EL (cell line): ENCODE data around the gene PLCL2.

Experiments
- DNase-seq: peaks from one replicate; pipeline ENCODE4 v3.0.0-alpha.2; 2016

The PLCL2 gene

DNA sequence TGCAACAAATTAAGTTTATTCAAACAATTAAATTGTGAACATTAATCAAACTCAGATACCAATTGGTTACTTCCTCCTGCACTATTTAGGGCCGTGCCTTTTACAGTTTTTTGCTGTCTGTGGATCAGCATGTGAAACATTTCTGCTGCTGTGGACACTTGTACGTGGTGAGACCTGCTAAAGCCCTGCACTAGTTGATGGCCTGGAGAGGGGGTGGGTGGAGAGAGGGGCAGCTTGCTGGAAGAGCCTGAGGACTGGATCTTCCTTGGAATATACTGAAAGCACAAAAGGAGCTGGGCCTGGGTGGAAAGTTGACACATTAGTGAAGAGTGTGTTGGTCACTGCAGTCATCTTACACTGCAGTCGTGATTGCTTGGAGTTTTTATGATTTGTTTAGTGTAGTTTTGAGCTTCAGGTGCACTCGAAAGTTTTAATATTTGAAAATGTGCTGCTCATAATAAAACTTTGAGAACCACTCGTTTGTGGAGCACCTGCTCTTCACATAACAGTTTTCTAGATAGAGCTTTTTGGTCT, 11.4 kb downstream of the PLCL2 start:
- no peak for DNase-seq

DNA sequence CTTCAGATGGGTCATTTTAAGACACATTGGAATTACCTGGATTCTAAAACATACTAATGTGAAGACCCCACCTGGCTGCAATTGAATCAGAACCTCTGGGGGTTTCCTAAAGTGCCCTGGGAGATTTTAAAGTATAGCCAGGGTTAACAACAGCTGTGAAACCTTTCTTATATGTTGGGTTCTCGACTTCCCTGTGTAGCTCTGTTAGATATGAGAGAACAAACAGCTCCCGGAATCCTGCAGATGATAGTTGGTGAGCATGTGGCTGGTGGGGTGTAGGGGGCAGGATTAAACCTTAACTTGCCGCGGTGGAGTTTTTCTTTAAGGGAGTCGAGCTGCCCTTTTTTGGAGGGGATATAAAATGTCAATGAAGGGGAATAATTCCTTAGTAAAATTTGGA, 12.1 kb downstream of the PLCL2 start:
- no peak for DNase-seq

DNA sequence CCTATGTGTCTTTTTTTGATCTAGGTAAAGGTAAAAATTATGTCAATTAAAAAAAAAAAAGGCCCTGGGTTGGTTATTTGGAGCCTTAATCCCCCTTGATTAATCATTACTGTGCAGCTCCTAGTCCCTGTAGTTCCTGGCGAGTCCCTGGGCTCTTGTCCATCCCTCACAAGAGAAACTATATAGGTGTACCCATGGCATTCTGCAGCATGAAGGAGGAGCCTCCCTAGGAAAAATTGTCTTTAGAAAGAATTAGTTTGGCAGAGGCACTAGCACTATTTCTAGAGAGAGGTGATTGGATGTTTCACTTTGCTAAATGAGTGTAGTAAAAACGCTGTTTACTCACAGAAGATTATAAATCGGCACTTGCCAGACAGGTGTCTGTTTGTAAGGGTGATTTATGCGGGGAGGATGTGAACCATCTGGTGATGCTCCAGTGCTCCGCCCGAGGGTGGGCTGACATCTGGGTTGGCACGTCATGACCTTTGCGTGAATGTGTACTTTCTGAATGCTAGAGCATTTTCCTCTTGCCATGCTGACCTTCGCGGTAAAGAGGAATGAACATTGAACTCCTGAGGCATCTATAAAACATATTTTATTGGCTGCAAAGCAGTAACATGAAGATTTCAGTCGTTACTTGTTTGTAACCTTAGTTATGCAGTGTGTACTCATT, 12.6 kb downstream of the PLCL2 start:
- DNase-seq: peak; percentile 87

DNA sequence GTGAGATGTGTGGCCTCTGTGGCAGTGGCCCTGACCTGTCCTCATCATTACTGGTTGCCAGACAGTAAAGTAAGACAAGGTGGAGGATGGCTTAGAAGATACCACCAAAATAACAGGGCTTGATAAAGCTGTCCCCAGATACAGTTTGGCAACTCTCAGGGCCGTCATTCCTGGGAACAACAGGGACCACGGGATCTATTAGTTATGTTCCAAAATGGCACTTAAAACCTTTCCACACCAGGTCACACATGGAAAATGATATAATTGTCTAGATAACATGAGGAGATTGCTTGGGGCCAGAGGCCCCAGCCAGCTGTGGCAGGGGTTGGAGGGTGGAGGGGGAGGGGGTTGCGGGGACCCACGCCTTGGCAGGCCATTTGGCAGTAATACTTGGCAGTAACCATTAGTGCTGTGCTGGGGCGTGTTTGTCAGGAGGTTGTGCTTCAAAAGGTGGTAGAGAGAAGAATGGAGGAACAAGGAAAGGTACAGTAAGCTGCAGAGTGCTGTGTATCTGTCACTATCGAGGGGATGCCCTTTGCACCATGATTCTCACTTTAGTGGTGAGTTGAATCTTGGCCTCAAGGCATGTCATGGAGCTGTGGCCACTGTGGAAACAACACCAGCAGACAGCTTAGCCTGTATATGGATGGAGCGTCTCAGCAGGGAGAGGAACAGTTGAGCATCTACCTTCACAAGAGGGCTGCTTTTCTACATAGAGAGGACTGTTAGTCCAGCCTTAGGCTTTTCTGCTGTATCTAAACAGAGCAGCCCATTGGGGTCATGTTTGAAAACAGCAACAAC, 14.0 kb downstream of the PLCL2 start:
- no peak for DNase-seq

DNA sequence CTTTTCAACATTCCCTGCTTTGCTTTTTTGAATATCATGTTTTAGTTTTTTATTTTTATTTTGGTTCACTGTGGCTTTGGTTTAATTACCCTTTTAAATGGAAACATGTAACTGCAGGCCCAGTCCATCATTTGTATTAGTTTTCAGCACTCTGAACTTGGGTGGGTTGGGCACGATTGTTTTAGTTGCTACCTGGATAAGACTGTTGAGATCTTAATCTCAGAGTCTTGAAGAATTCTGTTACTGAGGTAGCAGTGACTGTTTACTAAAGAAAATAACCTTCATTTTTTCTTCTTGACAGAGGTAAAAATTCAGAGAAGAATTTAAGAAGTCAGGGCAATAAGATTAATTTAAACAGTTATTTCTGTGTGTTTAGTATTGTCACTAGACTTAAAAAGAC, 15.2 kb downstream of the PLCL2 start:
- no peak for DNase-seq

DNA sequence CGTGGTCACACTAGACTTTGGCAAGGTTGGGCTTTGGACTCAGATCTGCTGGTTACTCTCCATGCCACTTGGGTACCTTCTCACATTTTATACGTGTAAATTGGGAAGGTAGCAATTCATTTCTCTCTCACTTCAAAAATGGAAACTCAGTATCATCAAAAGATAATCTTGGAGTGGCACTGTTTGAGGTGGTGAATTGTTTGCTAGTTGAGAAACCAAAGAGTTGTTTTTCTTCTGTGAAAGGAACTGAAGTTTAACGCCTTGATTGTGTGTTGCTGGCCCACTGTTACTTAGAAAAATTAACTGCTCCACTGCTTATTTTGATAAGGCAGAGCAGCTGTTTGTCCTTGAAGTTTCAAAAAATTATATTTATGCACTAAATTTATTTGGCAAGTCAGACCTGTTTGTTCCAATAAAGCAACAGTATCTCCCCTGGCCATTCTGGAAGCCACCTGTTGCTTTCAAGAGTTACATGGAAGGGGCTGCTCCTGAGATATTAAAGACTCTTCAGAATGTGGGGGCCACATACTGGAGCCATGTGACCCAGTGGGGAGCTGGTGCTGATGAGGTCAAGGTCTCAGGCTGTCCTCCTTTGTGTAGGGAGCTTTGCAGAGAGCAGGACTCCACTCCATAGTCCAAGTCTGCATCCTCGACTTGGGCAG, 16.2 kb downstream of the PLCL2 start:
- no peak for DNase-seq

DNA sequence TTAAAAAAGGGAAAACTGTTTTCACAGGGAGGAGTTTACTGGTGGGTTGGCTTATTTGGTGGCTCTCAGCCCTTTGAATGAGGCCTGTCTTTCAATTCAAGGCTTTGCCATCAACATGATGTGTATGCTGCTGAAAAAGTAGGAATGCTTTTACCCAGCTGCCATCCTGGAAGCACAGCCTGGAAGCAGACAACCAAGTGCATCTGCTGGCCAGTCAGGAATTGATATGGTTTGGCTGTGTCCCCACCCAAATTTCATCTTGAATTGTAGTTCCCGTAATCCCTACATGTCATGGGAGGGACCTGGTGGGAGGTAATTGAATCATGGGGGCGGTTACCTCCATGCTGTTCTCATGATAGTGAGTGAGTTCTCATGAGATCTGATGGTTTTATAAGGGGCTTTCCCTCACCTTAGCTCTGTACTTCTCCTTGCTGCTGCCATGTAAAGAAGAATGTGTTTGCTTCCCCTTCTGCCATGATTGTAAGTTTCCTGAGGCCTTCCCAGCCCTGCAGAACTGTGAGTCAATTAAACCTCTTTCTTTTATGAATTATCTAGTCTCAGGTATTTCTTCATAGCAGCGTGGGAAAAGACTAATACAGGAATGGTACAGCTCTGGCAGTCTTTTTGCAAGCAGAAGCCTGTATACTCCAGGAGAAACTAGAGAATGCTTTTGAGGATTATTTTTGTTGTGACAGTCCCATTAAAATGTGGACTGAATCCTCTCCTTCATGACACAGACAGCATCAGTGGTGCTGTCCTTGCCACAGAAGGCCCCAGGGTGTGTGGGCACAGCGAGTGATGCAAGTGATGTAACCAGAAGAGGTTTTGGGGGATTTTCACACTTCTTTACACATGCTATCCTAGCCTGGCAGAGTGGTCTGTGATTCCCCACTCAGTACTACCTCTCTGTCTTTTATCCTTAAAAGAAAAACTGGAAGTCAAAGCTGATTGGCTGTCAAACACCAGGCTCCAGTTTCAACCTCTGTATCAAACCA, 20.0 kb downstream of the PLCL2 start:
- no peak for DNase-seq

DNA sequence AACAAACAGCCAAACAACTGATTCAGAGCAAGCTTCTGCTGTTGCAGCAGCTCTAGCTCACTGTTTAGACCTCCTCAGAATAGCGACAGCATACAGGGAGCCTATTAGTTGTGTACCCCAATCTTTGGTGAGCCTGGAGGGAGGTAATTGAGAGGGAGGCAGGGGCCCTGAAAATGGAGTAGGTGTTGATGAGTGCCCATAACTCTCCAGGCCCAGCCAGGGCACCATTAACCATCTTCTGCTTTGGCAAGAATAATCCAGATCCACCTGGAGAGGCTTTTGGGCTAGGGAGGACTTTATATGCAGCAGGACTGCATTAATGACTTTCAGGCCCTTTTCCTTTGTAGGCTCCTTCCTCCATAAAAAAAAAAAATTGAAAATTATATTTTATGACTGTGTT, 20.9 kb downstream of the PLCL2 start:
- no peak for DNase-seq

DNA sequence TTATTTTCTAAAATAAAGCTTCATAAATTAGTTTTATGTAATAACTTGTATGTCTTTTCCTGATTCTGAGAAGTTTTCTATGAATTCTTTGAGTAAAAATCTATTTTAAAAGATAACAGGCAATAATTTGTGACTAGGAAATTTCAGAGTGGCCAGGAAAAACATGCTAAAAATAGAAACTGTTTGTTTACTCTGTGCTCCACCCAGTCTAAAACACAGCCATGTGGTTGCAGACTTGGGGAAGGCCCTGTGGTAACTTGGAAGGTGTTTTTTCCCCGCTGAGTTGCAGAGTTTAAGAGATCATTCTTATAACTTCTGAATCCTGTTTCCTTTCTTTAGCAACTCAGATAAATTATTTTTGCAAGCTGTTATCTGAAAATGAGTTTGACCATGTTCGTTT, 21.9 kb downstream of the PLCL2 start:
- peak; percentile 28 for DNase-seq

DNA sequence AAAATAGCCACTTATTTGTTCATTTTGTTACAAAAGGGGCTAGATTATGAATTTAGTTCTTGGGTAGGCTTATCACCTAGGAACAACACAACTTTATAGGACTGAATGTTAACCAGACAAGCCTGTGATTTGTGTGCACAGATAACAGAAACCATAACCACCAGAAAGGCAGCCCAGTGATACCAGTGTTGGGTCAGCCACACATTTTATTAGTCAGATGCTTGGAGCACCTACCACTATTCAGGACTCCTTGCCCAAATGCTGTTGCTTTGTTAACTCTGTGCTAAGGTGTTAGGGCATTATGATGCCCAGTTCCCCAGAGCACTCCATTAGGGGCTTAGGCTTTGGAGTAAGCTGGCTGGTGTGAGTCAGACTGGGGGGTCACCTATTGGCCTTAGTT, 22.5 kb downstream of the PLCL2 start:
- no peak for DNase-seq

DNA sequence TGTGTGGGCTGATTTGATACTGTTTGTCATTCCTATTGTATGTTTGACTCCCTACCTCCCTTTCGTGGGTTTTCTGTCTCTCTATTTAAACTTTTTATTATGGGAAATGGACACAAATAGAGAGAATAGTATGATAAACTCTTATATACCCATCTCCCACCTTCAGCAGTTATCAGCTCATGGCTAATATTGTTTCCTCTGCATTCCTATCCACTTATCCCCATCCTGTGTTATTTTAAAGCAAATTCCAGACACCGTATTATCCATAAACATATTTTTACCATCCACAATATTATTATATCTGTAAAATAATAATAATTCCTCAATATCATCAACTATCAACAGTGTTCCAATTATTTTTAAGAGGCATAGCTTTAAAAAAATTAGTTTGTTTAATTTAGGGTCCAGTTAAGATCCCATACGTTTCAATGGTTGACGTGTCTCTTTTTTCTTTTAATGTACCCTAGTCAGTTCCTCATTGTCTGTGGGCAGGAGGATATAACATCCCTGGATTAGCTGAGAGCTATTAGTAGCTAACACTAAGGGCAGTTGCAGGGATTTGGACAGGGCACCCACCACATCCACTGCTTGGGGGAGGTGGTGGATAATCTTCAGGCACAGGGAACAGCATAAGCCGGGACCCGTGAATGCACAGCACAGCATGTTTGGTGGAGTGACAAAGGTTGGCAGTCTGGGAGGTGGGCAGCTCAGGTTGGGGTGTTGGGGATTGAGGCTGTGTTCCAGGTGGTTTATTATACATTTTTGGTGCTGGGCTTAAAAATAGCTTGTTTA, 23.5 kb downstream of the PLCL2 start:
- no peak for DNase-seq

DNA sequence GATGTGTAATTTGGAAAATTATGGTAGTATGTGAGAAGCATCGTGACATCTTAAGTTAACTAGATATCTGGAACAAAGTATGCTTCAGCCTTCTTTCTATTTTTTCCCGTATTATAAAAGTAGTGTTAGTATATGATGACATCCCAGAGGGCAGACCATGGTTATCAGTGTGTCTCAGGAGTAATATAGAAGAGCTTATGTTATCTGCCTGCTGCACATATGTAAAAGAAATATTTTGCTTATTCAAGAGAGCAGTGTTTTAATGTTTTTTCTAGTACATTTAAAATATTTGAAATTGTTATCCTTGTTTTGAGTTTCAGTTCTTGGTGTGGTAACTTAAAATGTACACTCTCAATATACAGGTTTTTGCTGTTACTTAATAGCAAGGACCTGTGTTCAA, 24.1 kb downstream of the PLCL2 start:
- no peak for DNase-seq

DNA sequence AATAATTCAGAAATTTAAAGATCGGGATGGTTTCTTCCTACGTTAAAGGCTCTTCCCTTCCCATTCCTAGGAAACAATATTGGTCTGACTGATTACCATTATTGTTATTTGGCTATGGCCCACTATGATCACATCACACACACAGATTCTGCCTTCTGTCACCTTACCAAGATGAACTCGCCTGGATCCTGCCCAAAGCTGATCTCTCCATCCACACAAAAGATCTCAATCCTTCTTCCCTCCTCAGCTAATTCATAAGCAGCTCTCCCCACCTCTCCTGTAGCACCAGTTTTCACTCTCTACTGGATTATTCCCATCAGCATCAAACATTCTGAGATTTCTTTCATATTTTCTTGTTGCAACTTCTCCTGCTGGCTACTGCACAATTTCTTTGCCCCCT, 25.0 kb downstream of the PLCL2 start:
- no peak for DNase-seq

DNA sequence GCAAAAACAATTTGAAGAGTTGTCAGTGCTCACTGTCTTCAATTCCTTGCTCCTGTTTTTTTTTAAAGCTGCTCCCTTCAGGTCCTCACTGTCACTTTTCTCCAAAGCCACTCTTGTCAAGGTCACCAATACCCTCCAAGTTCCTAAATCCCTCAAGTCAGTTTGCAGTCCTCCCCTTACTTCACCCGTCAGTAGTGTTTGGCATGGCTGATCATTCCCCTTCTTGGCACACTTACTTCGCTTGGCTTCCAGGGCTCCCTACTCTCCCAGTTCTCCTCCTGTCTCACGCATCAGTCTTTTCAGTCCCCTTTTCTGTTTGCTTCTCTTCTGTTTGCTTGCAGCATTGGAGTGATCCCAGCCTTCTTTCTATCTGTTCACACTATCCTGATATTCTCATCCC, 25.5 kb downstream of the PLCL2 start:
- DNase-seq: no peak

DNA sequence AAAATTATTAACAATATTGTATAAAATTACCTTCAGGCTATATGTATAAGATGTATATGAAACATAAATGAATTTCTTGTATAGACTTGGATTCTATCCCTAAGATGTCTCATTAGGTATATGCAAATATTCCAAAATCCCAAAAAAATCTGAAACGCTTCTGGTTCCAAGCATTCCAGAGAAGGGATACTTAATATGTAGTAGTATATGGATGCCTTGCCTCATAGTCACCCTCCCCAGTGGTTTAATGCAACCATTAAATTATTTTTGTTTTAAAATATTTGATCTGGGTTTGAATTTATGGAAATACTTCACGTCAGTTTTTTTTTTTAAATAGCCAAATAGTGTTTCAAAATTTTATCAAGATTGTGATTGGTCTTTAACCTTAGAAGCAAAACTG, 27.2 kb downstream of the PLCL2 start:
- no peak for DNase-seq

DNA sequence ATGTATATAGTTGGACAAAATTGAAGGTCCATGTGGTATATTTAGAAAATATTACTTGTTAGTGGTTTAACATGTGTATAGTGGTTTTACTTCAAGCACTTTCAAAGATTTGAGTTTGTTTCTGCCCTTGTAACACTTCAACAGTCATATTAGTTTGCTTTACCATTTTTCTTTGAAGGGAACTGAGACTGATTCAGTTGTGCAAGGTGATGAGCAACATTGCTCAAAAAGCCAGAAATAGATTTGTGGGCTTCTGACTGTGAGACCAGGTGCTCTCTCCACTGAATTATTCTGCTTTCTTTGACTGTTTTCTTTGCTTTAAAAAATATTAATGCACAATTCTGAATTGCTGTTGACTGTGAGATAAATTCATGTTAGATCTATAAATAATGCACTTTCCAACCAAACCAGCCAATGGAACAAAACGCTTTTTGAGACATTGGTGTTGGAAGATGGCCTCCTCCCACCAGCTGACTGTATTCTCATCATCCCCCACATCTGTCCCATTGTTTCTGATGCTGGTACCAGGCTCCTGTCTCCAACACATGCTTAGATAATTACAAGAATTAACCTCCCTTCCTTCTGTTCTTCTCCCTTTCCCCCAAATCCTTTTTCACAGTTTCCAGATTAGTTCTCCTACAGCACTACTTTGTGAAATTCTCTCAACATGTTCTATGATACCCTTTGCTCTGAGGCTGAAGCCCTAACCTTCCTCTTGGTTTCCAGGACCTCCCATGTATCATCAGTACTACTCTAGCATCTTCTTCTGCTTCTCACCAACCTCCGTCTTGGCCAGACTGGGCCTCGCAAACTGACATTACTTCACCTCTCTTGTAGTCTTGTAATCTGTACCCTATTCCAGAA, 27.9 kb downstream of the PLCL2 start:
- DNase-seq: no peak

DNA sequence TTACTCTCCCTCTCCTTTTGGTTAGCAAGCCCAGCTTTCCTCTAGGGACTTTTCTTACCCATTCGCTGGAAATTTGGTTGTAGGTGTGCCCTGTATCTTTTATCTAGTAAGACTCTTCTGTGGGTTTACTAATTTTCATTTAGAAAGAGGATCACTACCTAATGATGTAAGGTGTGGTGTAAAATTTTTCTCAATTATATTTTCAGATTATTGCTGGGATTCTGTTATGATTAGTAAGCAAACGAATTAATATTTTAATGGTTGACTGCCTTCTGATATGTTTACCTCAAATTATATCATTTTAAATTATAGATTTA, 28.5 kb downstream of the PLCL2 start:
- no peak for DNase-seq

DNA sequence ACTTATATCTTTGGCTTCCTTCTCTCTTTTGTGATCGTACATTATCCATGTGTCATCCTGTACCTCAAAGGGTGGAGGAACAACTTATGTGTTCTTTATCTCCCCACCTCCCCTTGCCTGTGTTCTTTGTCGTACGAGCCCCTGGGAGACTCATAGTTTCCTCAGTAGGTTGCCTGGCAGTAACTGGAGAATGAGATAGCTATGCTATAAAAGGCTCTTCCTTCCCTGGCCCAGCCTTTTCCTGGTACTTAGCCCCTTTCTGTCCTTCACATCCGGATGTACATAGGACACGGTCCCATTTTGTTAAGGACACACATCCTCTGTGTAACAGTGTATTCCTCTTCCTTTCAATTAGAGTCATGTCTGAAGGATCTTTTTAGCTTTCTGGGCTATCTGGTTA, 32.1 kb downstream of the PLCL2 start:
- DNase-seq: no peak

DNA sequence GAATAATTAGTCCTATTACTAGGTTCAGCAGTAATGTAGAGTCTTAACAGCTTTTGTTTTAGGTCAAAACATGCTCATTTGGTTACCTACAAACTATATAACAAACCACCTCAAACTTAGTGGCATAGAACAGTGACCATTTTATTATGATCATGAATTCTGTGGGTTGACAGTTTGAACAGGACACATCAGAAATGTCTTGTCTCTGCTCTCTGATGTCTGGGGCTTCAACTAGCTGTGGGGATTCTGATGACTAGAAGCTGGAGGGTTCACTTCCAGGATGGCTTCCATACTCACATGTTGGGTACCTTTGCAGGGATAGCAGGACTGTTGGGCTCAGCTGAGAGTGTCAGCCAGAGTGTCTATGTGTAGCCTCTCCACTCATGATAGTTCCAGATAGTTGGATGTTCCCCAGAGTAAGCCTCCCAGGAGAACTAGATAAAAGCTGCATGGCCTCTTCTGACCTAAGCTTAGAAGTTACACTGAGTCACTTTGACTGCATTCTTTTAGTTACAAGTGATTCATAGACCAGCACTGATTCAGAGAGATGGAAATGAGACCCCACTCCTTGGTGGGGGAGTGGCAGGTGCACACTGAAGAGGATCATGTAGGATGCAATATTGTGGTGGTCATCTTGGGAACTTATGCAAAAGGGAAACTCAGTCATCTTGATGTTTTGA, 32.6 kb downstream of the PLCL2 start:
- DNase-seq: peak; percentile 55

DNA sequence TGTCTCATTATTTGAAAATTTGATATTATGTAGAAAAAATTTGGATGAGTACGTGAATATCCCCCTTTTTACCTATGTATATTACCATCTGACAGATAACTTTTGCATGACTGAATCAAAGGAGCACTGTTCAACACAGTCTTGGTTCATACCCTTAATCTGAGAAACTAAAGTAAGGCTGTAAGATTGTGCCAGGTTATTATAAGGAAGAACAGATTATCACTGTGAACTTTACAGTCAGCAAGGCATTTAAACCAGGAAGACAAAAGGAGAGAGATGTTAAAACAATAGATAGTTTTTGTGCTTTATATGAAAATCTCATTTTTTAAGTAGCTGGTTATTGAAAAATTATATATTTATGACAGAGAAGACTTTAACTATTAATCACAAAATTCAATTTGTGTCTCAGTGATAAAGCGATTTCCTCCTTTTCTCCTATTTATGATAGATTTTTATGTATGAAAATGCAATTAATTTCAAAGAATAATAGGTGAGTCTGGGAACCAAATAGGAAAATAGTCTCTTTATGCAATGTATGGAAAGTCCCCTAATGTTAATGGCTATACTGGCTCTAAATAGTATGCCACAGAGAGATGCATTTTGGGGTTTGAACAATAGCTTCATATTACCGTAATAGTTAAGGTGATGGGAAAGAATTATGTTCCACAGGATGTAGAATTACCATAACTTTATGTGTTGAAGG, 33.4 kb downstream of the PLCL2 start:
- no peak for DNase-seq
